GM12891 (cell line): ENCODE data around the gene ADGRV1.

Source experiments
- POLR2A ChIP-seq: IDR thresholded peaks from 2 replicates; pipeline ENCODE4 v1.6.1; 2011; ENCODE audit warnings: low read depth, low read length, control low read depth
- POLR2AphosphoS5 ChIP-seq: IDR thresholded peaks from 2 replicates; pipeline ENCODE4 v1.6.1; 2011; ENCODE audit warnings: low read depth, low read length, control low read depth
- POU2F2 ChIP-seq: IDR thresholded peaks from 2 replicates; pipeline ENCODE4 v1.6.1; 2011; ENCODE audit warnings: low read depth, mild to moderate bottlenecking, control low read depth, low read length, moderate library complexity
- SPI1 ChIP-seq: IDR thresholded peaks from 2 replicates; pipeline ENCODE4 v1.6.1; 2011; ENCODE audit warnings: low read depth, low read length, control low read depth
- TAF1 ChIP-seq: IDR thresholded peaks from 2 replicates; pipeline ENCODE4 v1.6.1; 2011; ENCODE audit warnings: low read depth, low read length, control low read depth

DNA sequence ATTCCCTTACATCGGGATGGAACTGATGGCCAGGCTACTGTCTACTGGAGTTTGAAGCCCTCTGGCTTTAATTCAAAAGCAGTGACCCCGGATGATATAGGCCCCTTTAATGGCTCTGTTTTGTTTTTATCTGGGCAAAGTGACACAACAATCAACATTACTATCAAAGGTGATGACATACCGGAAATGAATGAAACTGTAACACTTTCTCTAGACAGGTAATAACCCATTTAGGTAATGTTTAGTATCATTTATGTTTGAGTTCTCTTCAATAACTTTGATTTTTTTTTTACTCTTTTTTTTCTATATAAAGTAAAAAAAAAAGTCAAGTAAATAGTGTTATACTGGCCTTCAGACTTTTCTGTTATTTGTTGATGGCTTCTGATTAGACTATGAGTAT, 79.1 kb downstream of the ADGRV1 start:
- TF ChIP-seq POLR2AphosphoS5 (no peak), POLR2A (no peak), TAF1 (no peak), SPI1 (no peak), POU2F2 (no peak)
